HL-60 (cell line): ENCODE data around the gene SNTG2.

ENCODE experiments used
- GABPA ChIP-seq: IDR thresholded peaks from 2 replicates; pipeline ENCODE4 v1.6.1; 2012; ENCODE audit warnings: low read depth
- POLR2AphosphoS5 ChIP-seq: IDR thresholded peaks from 2 replicates; pipeline ENCODE4 v1.6.1; 2012; ENCODE audit warnings: low read depth
- TF ChIP-seq, protein P1 (sequence below): IDR thresholded peaks from one replicate; pipeline ENCODE4 v1.5.1; 2011; ENCODE audit warnings: low read length, control low read depth, inconsistent platforms; ENCODE audit not compliant: insufficient read depth
- TF ChIP-seq, protein P2 (sequence below): IDR thresholded peaks from 2 replicates; pipeline ENCODE4 v1.6.1; 2012; ENCODE audit warnings: low read depth; ENCODE audit not compliant: insufficient replicate concordance

DNA sequence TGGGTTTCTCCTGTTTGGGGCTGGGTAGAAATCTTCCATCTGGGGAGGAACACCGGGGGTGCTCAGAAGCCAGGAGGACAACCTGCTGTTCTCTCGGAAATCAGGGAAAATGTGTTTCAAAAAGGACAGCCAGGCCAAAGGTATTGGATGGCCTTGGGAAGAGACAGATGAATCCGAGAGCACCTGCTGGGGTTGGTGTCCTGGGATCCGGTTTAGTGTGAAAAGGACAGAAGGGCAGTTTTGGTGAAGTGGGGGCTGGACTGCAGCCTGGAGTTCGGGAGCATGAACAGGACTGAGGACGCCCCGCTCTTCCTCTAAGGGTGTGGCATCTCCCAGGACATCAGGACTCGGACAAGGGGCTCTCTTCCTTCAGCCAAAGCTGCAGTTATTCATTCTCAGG is 24.9 kb upstream of the SNTG2 start:
- TF ChIP-seq, protein P1, sequence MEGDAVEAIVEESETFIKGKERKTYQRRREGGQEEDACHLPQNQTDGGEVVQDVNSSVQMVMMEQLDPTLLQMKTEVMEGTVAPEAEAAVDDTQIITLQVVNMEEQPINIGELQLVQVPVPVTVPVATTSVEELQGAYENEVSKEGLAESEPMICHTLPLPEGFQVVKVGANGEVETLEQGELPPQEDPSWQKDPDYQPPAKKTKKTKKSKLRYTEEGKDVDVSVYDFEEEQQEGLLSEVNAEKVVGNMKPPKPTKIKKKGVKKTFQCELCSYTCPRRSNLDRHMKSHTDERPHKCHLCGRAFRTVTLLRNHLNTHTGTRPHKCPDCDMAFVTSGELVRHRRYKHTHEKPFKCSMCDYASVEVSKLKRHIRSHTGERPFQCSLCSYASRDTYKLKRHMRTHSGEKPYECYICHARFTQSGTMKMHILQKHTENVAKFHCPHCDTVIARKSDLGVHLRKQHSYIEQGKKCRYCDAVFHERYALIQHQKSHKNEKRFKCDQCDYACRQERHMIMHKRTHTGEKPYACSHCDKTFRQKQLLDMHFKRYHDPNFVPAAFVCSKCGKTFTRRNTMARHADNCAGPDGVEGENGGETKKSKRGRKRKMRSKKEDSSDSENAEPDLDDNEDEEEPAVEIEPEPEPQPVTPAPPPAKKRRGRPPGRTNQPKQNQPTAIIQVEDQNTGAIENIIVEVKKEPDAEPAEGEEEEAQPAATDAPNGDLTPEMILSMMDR: no peak
- no peak for TF ChIP-seq GABPA
- TF ChIP-seq, protein P2, sequence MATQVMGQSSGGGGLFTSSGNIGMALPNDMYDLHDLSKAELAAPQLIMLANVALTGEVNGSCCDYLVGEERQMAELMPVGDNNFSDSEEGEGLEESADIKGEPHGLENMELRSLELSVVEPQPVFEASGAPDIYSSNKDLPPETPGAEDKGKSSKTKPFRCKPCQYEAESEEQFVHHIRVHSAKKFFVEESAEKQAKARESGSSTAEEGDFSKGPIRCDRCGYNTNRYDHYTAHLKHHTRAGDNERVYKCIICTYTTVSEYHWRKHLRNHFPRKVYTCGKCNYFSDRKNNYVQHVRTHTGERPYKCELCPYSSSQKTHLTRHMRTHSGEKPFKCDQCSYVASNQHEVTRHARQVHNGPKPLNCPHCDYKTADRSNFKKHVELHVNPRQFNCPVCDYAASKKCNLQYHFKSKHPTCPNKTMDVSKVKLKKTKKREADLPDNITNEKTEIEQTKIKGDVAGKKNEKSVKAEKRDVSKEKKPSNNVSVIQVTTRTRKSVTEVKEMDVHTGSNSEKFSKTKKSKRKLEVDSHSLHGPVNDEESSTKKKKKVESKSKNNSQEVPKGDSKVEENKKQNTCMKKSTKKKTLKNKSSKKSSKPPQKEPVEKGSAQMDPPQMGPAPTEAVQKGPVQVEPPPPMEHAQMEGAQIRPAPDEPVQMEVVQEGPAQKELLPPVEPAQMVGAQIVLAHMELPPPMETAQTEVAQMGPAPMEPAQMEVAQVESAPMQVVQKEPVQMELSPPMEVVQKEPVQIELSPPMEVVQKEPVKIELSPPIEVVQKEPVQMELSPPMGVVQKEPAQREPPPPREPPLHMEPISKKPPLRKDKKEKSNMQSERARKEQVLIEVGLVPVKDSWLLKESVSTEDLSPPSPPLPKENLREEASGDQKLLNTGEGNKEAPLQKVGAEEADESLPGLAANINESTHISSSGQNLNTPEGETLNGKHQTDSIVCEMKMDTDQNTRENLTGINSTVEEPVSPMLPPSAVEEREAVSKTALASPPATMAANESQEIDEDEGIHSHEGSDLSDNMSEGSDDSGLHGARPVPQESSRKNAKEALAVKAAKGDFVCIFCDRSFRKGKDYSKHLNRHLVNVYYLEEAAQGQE: no peak
- no peak for TF ChIP-seq POLR2AphosphoS5
